GM12878 (cell line): ENCODE data around the gene PDGFB. TPM values are rescaled to one million over a fixed set of nuclear protein-coding genes. Genes with fewer than 3 reads are reported as not detected.

Experiments used
- ATF3 ChIP-seq: IDR thresholded peaks from 2 replicates; pipeline ENCODE4 v1.6.1; 2011; ENCODE audit warnings: low read depth, mild to moderate bottlenecking, low read length, moderate library complexity, borderline replicate concordance; ENCODE audit errors: extremely low read depth
- BHLHE40 ChIP-seq, 2 experiments: fragments of 450-650 bp in 1 of 2; IDR thresholded peaks; 2 replicates each; pipeline ENCODE4 v1.6.1; 2011 to 2017; ENCODE audit warnings: low read depth in 2 of 2, borderline replicate concordance in 1 of 2, improper control_type of control experiment in 1 of 2, low read length in 1 of 2, mild to moderate bottlenecking in 1 of 2
- CBX5 ChIP-seq: sonication (generic); IDR thresholded peaks from 2 replicates; pipeline ENCODE4 v1.6.1; 2016; ENCODE audit warnings: low read depth, moderate library complexity, mild to moderate bottlenecking, inconsistent platforms
- CUX1 ChIP-seq: IDR thresholded peaks from 2 replicates; pipeline ENCODE4 v1.6.1; 2012; ENCODE audit warnings: improper control_type of control experiment, low read depth, low read length; ENCODE audit not compliant: insufficient replicate concordance
- EP300 ChIP-seq, 2 experiments: fragments of 150-350 bp in 1 of 2; IDR thresholded peaks; 2 replicates each; pipeline ENCODE4 v1.6.1; 2011 to 2012; ENCODE audit warnings: low read depth in 2 of 2, low read length in 2 of 2, borderline replicate concordance in 1 of 2, improper control_type of control experiment in 1 of 2, inconsistent platforms in 1 of 2; ENCODE audit not compliant: control insufficient read depth in 1 of 2
- ESRRA ChIP-seq: IDR thresholded peaks from 2 replicates; pipeline ENCODE4 v1.6.1; 2012; ENCODE audit warnings: mild to moderate bottlenecking, low read length, improper control_type of control experiment
- IRF4 ChIP-seq: IDR thresholded peaks from 2 replicates; pipeline ENCODE4 v1.6.1; 2011; ENCODE audit warnings: low read depth, low read length
- LARP7 ChIP-seq: fragments of 450-650 bp; IDR thresholded peaks from 2 replicates; pipeline ENCODE4 v1.6.1; 2017; ENCODE audit warnings: mild to moderate bottlenecking
- ZNF622 ChIP-seq: fragments of 450-650 bp; IDR thresholded peaks from 2 replicates; pipeline ENCODE4 v1.6.1; 2017; ENCODE audit warnings: mild to moderate bottlenecking, inconsistent platforms
- polyA plus RNA-seq, 11 experiments: library from polyadenylated mRNA; depleted of rRNA in 4 of 11; unstranded in 6 of 11; stranded (reverse) in 5 of 11; fragments of >200 nt; fragmentation: Nextera tagmentation in 4 of 11; fragmentation: Illumina TruSeq in 1 of 11; extraction: Ambion mirVana in 4 of 11; extraction: Trizol in 1 of 11; gene quantifications; 1 replicate in 1 of 11; 2 replicates in 10 of 11; pipeline versions ENCODE4 v1.2.1 to v1.2.3, GENCODE V29; 2011 to 2016; ENCODE audit warnings: inconsistent platforms in 2 of 11, missing spikeins in 2 of 11, low read depth in 1 of 11
- total RNA-seq, 4 experiments: library from RNA; depleted of rRNA in 3 of 4; stranded (reverse); fragments of >200 nt in 3 of 4; fragmentation: Illumina TruSeq in 1 of 4; extraction: Trizol in 1 of 4; gene quantifications; 2 replicates each; pipeline versions ENCODE4 v1.2.1 to v1.2.3, GENCODE V29; 2013 to 2021

PDGFB gene
- total and polyA plus RNA-seq, 10 of the 15 experiments (the other 5 are each of a cell fraction or from before 2014, with no cell fraction given): 0.13 to 1.1 (median 0.56) TPM; not detected in 1

- TF ChIP-seq CUX1: no peak
- TF ChIP-seq EP300 (IDR thresholded peaks at IDR 0.05; ENCODE audit: borderline replicate concordance in 1 of 2, control insufficient read depth in 1 of 2, low read depth in 2 of 2, low read length in 2 of 2): no peak
- no peak for TF ChIP-seq CBX5
- no peak for TF ChIP-seq IRF4
- TF ChIP-seq LARP7: no peak
- TF ChIP-seq BHLHE40 (IDR thresholded peaks at IDR 0.05; ENCODE audit: borderline replicate concordance in 1 of 2, low read depth in 2 of 2, low read length in 1 of 2): no peak
- no peak for TF ChIP-seq ATF3
- TF ChIP-seq ZNF622: no peak
- no peak for TF ChIP-seq ESRRA
Observed at GRCh38 chr22:39224550-39224949, 20.2 kb downstream of the PDGFB start (continued).
